Measurements from ENCODE around the gene RPS26. TPM values are rescaled to one million over a fixed set of nuclear protein-coding genes. Genes with fewer than 3 reads are reported as not detected.

RPS26 gene
- total and polyA plus RNA-seq, 9 of the 15 experiments (the other 6 are each of a cell fraction or from before 2014, with no cell fraction given): 70.2 to 1,589 (median 852) TPM

GRCh38 chr12:56078931-56079722, 37.4 kb downstream of the RPS26 start (continued):
- TF ChIP-seq ZBTB11 (CRISPR knock-in tag; IDR thresholded peaks at IDR 0.05) (peak in 1 of 3 experiments; percentile 30; a peak in 1 of 6 replicates), REST (IDR thresholded peaks at IDR 0.05; ENCODE audit: borderline replicate concordance) (peak; percentile 48), REST (CRISPR knock-in tag; IDR thresholded peaks at IDR 0.05; ENCODE audit: low read depth) (no peak), ZBTB1 (CRISPR knock-in tag; IDR thresholded peaks at IDR 0.05; ENCODE audit: borderline replicate concordance, low read depth) (peak; percentile 56; the same call in 1 of the 2 replicates), JUN (IDR thresholded peaks at IDR 0.05; ENCODE audit: borderline replicate concordance, low read depth, low read length) (no peak), JUN (CRISPR knock-in tag; IDR thresholded peaks at IDR 0.05; ENCODE audit: borderline replicate concordance) (no peak), ZSCAN29 (IDR thresholded peaks at IDR 0.05) (no peak), SRSF7 (optimal IDR thresholded peaks at IDR 0.05; ENCODE audit: low read depth, low read length) (no peak), POLR2AphosphoS5 (IDR thresholded peaks at IDR 0.05; ENCODE audit: control insufficient read depth, insufficient read depth, low read depth, low read length) (no peak), SMAD4 (CRISPR knock-in tag; conservative IDR thresholded peaks at IDR 0.05) (peak; percentile 36), ZNF696 (CRISPR knock-in tag; conservative IDR thresholded peaks at IDR 0.05) (no peak), MBD1 (CRISPR knock-in tag; IDR thresholded peaks at IDR 0.05) (peak; percentile 82; the same call in 1 of the 2 replicates), HNRNPL (IDR thresholded peaks at IDR 0.05; ENCODE audit: low read depth, low read length) (peak; percentile 59; the same call in 1 of the 2 replicates)
